ENCODE results near the gene SLC52A1. TPM values are rescaled to one million over a fixed set of nuclear protein-coding genes. Genes with fewer than 3 reads are reported as not detected.

SLC52A1 gene
- total and polyA plus RNA-seq, 7 donors, result 0.23 to 0.74 TPM; not detected in 5

GRCh38 chr17:4998027-4998731, 37.0 kb downstream of the SLC52A1 start:
- H3K36me3 ChIP-seq, result peaks cover 12 to 26% (median 23%) of the 10 kb centered on the region in 4 donors
- TF ChIP-seq POLR2AphosphoS5 (IDR thresholded peaks at IDR 0.05) (peak in 1 of 4 donors; percentile 2), EP300 (IDR thresholded peaks at IDR 0.05) (no peak)
- peak; percentile 83 for DNase-seq
- 1 to 2% methylated on average over 55 of the region's 55 CpGs for WGBS, 2 donors
- peaks cover 0 to 34% (median 31%) of the 10 kb centered on the region in 4 donors for H3K4me1 ChIP-seq
- H3K27ac ChIP-seq, result peak overlapping the region; percentile 96 to 97 (median 96)
- H3K9me3 ChIP-seq, result no peaks in the 10 kb centered on the region
- no peaks in the 10 kb centered on the region for H3K27me3 ChIP-seq
- peak overlapping the region; percentile 90 to 99 (median 98) for H3K4me3 ChIP-seq
- intact Hi-C loops (cut with DNase I), result loop anchor here (2.0 kb wide), 1 partner anchor 33 kb away; no protein-coding TSS in a partner anchor

GRCh38 chr17:4997302-4998026, 37.8 kb downstream of the SLC52A1 start, which contains the start of the genes INCA1 and KIF1C:
Gene INCA1 (minus strand): TSS chr17:4997522. CDS start chr17:4994437, 3,085 bp downstream.
Gene KIF1C (plus strand): TSS chr17:4997950. CDS start chr17:5000247, 2,297 bp downstream.
- 1% methylated on average over 93 of the region's 93 CpGs for WGBS, 2 donors
- peak; percentile 97 for DNase-seq
- Histone ChIP-seq H3K36me3 (peaks cover 7 to 19% (median 16%) of the 10 kb centered on the region in 4 donors), H3K4me3 (peak within 1 kb of the TSS; percentile 90 to 99 (median 98)), H3K9me3 (no peaks in the 10 kb centered on the region), H3K27me3 (no peaks in the 10 kb centered on the region), H3K27ac (peak within 1 kb of the TSS; percentile 96 to 97 (median 96)), H3K4me1 (peaks cover 0 to 34% (median 31%) of the 10 kb centered on the region in 4 donors)
- intact Hi-C loops (cut with DNase I), result loop anchor here (2.0 kb wide), 1 partner anchor 33 kb away; no protein-coding TSS in a partner anchor
- TF ChIP-seq POLR2A (IDR thresholded peaks at IDR 0.05), result peak; percentile 73 to 78
- TF ChIP-seq, protein P1, sequence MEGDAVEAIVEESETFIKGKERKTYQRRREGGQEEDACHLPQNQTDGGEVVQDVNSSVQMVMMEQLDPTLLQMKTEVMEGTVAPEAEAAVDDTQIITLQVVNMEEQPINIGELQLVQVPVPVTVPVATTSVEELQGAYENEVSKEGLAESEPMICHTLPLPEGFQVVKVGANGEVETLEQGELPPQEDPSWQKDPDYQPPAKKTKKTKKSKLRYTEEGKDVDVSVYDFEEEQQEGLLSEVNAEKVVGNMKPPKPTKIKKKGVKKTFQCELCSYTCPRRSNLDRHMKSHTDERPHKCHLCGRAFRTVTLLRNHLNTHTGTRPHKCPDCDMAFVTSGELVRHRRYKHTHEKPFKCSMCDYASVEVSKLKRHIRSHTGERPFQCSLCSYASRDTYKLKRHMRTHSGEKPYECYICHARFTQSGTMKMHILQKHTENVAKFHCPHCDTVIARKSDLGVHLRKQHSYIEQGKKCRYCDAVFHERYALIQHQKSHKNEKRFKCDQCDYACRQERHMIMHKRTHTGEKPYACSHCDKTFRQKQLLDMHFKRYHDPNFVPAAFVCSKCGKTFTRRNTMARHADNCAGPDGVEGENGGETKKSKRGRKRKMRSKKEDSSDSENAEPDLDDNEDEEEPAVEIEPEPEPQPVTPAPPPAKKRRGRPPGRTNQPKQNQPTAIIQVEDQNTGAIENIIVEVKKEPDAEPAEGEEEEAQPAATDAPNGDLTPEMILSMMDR (IDR thresholded peaks at IDR 0.05), result peak in 2 of 4 experiments; percentile 24 to 34
- TF ChIP-seq POLR2AphosphoS5 (IDR thresholded peaks at IDR 0.05), result peak; percentile 80 to 94 (median 90)
- no peak for TF ChIP-seq EP300 (IDR thresholded peaks at IDR 0.05)

DNA sequence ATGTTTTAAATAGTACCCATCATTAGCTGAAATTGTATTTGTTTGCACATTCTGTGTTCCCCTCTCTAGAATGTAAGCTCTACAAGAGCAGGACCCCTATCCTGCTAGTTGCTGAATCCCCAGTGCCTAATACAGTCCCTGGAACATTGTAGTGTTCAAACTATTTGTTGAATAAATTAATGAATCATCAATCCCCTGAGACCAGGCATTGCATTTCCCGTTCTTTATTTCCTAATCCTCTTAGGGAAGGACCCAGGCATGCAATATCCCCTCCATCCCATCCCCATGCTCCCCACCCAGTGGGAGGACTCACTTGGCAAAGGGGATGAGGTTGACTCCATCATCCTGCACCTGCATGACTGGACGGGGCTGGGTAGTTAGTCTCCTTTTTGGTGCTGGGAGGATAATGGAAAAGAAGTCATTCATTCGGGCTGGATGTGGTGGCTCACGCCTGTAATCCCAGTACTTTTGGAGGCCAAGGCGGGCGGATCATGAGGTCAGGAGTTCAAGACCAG, 41.1 kb downstream of the SLC52A1 start:
- no peak overlapping the region for H3K27ac ChIP-seq
- H3K9me3 ChIP-seq, result no peaks in the 10 kb centered on the region
- no peaks in the 10 kb centered on the region for H3K36me3 ChIP-seq
- intact Hi-C loops (cut with DNase I), result no loop called here
- H3K27me3 ChIP-seq, result no peaks in the 10 kb centered on the region
- TF ChIP-seq EP300 (IDR thresholded peaks at IDR 0.05), result no peak
- TF ChIP-seq, protein P1 (IDR thresholded peaks at IDR 0.05), result no peak
- TF ChIP-seq POLR2AphosphoS5 (IDR thresholded peaks at IDR 0.05), result no peak
- TF ChIP-seq POLR2A (IDR thresholded peaks at IDR 0.05), result no peak
- H3K4me3 ChIP-seq, result no peak overlapping the region
- no peak for DNase-seq
- WGBS, 2 donors, result 81 to 89% methylated on average over 6 of the region's 6 CpGs
- peaks cover 0 to 17% (median 15%) of the 10 kb centered on the region in 4 donors for H3K4me1 ChIP-seq

GRCh38 chr17:4987767-4988567, 47.3 kb downstream of the SLC52A1 start:
- DNase-seq, result no peak
- WGBS, 2 donors, result 3 to 13% methylated on average over 30 of the region's 30 CpGs
- intact Hi-C loops (cut with DNase I), result loop anchor here (1.0 to 5.0 kb wide), 4 partner anchors 19 to 201 kb away; partner anchors contain the start of genes GLTPD2 and VMO1

More at GRCh38 chr17:4987767-4988567, 47.3 kb downstream of the SLC52A1 start:
- TF ChIP-seq POLR2A (IDR thresholded peaks at IDR 0.05), result peak in 1 of 2 donors; percentile 22
- no peak for TF ChIP-seq EP300 (IDR thresholded peaks at IDR 0.05)
- H3K27ac ChIP-seq, result peak overlapping the region; percentile 93 to 97 (median 95)
- peaks cover 0 to 31% (median 25%) of the 10 kb centered on the region in 4 donors for H3K4me1 ChIP-seq
- peaks cover under 1 to 13% (median 7%) of the 10 kb centered on the region in 4 donors for H3K36me3 ChIP-seq
- no peaks in the 10 kb centered on the region for H3K9me3 ChIP-seq
- H3K27me3 ChIP-seq, result no peaks in the 10 kb centered on the region
- H3K4me3 ChIP-seq, result peak overlapping the region; percentile 68 to 97 (median 80)

All from sigmoid colon (tissue), 7 donors.